ENCODE measurements around the gene FAM131B.
A peak's percentile ranks its signal among the peaks of the same experiment; 100 is the strongest.

FAM131B gene

DNA sequence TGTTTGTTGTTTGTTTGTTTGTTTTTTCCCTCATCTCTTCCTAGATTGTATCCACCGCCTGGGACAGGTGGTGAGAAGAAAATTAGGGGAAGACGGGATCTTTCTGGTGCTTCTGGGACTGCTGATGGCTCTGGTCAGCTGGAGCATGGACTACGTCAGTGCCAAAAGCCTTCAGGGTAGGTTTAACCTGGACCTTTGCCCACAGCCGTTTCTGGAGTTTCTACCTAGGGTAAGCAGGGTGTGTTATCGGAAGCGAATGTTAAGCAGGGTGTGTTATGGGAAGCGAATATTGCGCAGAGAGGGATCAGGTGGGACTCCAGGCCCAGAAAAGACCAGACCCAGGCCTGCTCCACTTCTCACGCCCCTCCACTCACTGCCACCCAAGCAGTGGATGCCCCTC is 41.9 kb downstream of the FAM131B start:
- DNase-seq, result no peak

DNA sequence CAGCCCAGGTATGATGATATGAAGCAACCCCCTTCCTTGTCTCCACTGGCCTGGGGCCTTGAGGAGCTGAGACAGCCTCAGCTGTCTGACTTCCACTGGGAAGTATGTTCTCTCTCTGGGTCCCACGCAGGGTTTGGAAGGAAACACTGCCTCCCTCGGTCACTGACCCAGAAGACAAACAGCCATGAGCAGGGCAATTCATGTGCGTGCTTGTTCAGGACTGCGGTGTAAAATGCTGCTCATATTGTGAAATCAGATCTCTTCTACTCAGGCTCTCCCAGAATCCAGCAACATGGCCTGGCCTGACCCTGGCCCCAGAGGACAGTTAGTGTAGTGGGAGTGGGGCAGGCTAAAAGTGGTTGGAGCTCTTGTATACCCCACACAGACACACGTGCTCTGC is 43.9 kb downstream of the FAM131B start:
- DNase-seq, result no peak

- DNase-seq, result no peak
Observed at GRCh38 chr7:143316492-143316891, 46.0 kb downstream of the FAM131B start.

DNA sequence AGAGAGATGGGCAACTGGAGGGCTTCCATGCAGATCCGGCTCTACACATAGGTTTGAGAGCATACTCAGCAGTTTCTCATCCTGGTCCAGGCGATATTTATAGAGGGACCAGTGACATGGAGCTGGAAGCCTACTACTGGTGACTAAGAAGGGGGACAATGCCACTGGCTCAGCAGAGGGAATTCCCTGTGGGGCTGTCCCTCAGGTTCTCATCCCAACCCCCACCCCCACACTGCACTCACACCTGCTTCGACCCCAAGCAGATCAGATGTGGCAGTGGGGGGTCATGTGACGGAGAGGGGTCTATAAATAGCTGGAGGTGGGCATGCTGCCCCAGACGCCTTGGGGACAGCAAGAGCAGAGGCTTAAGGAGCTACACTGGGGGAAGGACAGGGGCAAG is 46.7 kb downstream of the FAM131B start, which contains the start of gene CLCN1:
Gene CLCN1, plus strand, starts transcription at position 336 of the 400 bp plus-strand sequence. CDS start 102 bp downstream, outside the sequence.
- DNase-seq, result no peak

GRCh38 chr7:143314127-143314526 is 48.4 kb downstream of the FAM131B start:
- DNase-seq, result no peak

DNA sequence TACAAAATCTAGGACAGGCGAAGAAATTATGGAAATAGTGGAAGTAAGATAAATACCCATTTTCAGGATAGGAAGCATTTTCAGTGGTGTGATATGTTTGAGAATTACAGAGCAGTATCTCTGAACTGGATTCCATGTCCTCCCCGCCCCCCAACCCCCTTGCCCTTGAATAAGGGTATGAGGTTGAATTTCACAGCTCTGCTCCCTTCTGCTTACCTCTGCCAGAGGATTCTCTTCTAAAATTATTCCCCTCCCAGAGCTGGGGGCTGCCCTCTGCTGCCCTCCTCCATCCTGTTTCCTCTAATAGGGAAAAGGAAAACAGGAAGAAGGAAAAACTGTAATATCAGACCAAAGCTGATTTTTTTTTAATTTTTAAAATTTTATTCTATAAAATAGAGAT is 53.9 kb downstream of the FAM131B start:
- no peak for DNase-seq

DNA sequence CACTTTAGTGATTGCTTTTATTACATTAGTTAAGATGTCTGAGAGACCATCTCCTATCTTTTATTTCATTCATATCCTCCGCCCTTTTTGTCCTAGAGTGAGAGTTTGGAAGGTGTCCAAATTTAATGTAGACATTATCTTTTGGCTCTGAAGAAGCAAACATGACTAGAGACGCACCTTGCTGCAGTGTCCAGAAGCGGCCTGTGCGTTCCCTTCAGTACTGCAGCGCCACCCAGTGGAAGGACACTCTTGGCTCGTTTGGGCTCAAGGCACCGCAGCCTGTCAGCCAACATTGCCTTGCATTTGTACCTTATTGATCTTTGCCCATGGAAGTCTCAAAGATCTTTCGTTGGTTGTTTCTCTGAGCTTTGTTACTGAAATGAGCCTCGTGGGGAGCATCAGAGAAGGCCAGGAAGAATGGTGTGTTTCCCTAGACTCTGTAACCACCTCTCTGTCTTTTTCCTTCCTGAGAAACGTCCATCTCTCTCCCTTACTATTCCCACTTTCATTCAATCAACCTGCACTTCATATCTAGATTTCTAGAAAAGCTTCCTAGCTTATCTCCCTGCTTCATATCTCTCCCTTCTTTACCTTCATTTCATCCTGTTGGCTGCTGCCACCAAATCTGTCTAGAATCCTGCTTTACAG is 57.0 kb downstream of the FAM131B start:
- peak; percentile 71 for DNase-seq

GRCh38 chr7:143304938-143305337 is 57.6 kb downstream of the FAM131B start:
- DNase-seq, result no peak

DNA sequence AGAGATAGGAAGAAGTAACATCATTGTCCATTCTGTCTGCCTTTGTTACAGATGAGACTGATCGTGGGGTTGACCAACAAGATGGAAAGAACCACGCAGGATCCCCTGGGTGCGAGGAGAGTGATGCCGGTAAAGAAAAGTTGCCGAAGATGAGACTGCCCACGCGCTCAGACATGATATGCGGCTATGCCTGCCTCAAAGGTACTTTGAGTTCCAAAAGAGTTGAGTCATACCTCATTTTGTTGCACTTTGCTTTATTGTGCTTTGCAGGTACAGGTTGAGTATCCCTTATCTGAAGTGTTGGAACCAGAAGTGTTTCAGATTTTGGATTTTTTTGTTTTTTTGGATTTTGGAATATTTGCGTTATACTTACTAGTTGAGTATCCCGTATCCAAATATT is 58.8 kb downstream of the FAM131B start:
- no peak for DNase-seq

All from midbrain (tissue), 1 donor.